Measurements from ENCODE around the gene CNTN4.

DNA sequence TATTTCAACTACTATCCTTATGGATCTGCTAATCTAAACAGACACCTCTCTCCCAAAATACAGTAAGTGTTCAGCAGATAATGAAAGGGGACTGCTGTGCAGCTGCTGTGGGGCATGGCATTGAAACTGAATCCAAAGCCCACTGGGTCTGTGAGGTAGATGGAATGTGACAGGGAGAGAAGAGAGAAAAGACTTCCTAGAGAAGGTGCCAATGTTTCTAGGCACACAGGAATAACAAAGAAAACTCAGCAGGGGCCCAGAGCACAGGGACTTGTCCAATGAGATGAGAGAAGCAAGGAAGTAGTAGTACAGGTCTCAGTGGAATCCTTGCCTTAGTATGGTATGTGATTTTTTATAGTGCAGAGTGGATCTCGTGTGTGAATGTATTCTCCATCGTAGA is 553.7 kb downstream of the CNTN4 start:
- TF ChIP-seq, protein P1, sequence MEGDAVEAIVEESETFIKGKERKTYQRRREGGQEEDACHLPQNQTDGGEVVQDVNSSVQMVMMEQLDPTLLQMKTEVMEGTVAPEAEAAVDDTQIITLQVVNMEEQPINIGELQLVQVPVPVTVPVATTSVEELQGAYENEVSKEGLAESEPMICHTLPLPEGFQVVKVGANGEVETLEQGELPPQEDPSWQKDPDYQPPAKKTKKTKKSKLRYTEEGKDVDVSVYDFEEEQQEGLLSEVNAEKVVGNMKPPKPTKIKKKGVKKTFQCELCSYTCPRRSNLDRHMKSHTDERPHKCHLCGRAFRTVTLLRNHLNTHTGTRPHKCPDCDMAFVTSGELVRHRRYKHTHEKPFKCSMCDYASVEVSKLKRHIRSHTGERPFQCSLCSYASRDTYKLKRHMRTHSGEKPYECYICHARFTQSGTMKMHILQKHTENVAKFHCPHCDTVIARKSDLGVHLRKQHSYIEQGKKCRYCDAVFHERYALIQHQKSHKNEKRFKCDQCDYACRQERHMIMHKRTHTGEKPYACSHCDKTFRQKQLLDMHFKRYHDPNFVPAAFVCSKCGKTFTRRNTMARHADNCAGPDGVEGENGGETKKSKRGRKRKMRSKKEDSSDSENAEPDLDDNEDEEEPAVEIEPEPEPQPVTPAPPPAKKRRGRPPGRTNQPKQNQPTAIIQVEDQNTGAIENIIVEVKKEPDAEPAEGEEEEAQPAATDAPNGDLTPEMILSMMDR (IDR thresholded peaks at IDR 0.05), result no peak
- no peak for TF ChIP-seq POLR2A (IDR thresholded peaks at IDR 0.05)
